Measurements from ENCODE around the gene SYT11.
"Not testable (repeated sequence)": the region's sequence is repeated elsewhere in the genome, so short reads cannot be mapped to it uniquely, and the experiment has no call there.

SYT11 gene, protein sequence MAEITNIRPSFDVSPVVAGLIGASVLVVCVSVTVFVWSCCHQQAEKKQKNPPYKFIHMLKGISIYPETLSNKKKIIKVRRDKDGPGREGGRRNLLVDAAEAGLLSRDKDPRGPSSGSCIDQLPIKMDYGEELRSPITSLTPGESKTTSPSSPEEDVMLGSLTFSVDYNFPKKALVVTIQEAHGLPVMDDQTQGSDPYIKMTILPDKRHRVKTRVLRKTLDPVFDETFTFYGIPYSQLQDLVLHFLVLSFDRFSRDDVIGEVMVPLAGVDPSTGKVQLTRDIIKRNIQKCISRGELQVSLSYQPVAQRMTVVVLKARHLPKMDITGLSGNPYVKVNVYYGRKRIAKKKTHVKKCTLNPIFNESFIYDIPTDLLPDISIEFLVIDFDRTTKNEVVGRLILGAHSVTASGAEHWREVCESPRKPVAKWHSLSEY

GRCh38 chr1:155859234-155859829, at the start of gene SYT11:
Gene SYT11, plus strand, starts transcription at chr1:155859567. Its CDS starts 195 bp downstream, at chr1:155859762.
- DNase-seq, result peak; percentile 99

- no peak for DNase-seq
Measured at GRCh38 chr1:155812878-155813277, 46.5 kb upstream of the SYT11 start.

GRCh38 chr1:155813672-155814071, 45.7 kb upstream of the SYT11 start:
- no peak for DNase-seq

- no peak for DNase-seq
Measured at GRCh38 chr1:155816351-155816750, 43.0 kb upstream of the SYT11 start.

DNA sequence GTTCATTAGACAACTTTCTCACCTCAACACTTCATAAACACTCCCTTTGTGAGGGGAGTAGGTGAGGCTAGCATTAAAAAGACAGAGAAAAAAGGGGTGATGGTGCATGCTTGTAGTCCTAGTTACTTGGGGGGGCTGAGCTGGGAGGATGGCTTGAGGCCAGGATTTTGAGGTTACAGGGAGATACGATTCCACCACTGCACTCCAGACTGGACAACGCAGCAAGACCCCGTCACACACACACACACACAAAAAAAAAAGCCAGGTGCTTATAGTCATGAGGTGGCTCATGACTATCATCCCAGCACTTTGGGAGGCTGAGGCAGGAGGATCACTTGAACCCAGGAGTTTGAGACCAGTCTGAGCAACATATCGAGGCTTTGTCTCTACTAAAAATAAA, 31.9 kb upstream of the SYT11 start:
- no peak for DNase-seq

GRCh38 chr1:155831279-155831976, 27.9 kb upstream of the SYT11 start:
- DNase-seq, result no peak

DNA sequence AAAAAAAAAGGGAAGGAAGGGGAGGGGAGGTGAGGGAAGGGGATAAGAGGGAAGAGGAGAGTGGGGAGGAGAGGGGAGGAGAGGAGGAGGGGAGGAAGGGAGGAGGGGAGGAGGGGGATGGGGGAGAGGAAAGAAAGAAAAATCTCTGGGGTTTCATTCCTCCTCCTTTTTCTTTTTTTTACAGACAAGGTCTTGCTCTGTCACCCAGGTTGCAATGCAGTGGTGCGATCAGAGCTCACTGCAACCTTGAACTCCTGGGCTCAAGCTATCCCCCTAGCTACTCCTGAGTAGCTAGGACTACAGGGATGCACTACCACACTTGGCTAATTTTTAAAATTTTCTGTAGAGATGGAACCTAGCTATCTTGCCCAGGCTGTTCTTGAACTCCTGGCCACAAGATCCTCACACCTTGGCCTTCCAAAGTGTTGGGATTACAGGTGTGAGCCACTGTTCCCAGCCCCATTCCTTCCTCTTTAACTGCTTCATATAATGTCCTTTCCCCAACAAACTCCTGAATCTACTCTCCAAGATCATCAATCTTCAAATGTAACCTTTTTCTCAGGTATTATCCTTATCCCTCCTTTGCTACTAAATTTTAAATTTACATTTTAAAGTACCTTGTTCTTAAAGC, 25.6 kb upstream of the SYT11 start:
- no peak for DNase-seq

GRCh38 chr1:155834296-155834926, 25.0 kb upstream of the SYT11 start:
- DNase-seq, result peak; percentile 34

- not testable (repeated sequence) for DNase-seq
Measured at GRCh38 chr1:155834927-155835399, 24.4 kb upstream of the SYT11 start.

DNA sequence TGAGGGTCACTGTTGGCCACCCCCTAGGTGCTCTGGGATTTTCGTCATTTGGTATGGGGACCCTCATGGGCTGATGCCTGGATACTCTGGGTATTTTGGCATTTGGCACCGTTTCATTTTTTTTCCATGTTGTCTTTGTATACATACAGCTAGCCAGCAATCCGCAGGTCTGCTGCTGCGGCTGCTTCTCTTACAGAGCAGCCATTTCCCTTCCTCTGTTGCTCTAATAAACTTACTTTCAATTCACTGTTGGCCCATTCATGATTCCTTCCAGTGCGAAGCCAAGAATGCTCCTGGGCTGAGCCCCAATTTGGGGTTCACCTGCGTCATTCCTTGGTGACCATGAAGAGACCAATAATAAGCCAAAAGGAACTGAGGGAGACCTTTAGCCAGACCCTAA, 23.8 kb upstream of the SYT11 start:
- no peak for DNase-seq

GRCh38 chr1:155840386-155840785, 19.0 kb upstream of the SYT11 start:
- no peak for DNase-seq

GRCh38 chr1:155844860-155845421, 14.4 kb upstream of the SYT11 start:
- DNase-seq, result no peak

- DNase-seq, result no peak
Measured at GRCh38 chr1:155847823-155848529, 11.4 kb upstream of the SYT11 start.

DNA sequence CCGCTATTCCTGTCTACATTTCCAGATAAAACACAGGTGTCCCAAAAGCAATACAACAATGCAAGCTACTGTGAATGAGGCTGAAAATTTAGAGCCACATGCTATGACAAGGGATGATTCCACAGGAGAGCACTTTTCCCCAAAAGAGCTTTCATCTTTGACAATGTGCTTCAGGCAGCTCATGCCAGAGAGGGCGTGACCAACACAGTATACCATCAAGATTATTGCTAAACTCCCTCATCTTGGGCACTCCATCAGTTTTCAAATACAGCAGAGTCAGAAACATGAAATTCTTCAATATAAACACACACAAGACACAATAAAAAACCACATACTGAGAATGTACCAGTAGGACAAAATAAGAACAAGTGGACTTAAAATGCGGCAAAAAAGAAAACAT, 9.0 kb upstream of the SYT11 start:
- no peak for DNase-seq

- DNase-seq, result no peak
Measured at GRCh38 chr1:155856257-155856974, 3.0 kb upstream of the SYT11 start.

DNA sequence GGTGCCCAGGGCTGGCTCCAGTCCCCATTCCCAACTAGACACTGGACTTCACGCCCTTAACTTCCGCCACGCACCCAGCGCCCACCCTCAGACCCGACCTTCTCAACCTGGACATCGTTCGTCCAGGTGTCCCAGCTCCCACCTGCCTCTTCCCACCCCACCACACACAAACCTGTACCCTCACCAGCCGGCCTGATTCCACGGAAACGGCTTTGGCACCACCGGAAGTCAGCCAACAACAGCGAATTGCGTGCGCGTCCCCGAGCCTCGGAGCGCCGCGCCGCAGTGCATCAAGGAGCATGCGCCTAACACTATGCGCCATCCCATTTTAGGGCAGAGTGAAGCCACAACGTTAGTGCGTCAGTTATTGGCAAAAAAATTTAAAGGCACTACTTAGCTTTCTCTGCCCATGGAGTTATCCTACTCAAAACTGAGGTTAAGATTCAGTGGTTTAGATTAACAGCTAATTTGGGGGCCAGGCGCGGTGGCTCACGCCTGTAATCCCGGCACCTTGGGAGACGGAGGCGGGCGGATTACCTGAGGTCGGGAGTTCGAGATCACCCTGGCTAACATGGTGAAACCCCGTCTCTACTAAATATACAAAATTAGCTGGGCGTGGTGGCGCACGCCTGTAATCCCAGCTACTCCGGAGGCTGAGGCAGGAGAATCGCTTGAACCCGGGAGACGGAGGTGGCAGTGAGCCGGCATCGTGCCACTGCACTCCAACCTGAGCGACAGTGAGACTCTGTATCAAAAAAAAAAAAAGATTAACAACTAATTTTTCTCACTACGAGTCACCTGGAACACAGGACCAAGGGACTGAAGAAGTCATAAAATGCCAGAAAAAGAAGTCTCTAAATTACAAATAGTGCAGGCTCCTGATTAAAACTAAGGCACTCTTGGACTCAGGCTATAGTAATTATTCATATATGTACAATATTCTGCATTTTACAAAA, 2.1 kb upstream of the SYT11 start, which contains the start of gene GON4L:
GON4L (minus strand) TSS at position 240 of the 956 bp plus-strand sequence. CDS start 3,434 bp downstream, outside the sequence.
- peak; percentile 98 for DNase-seq

DNA sequence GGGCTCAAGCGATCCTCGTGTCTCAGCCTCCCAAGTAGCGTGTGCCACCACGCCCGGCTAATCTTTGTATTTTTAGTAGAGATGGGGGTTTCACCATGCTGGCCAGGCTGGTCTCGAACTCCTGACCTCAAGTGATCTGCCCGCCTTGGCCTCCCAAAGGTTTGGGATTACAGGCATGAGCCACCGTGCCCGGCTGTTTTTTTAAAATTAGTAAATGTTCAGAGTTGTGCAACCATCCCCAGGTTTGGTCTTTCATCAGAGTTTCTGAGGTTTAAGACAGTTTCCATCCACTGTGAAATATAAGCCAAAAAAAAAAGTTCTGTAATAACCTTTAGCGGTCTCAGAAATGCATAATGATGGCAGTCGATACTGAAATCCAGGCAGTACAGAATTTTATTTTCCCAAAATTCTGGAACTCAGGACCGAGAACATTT, 550 bp upstream of the SYT11 start:
- DNase-seq, result no peak

DNA sequence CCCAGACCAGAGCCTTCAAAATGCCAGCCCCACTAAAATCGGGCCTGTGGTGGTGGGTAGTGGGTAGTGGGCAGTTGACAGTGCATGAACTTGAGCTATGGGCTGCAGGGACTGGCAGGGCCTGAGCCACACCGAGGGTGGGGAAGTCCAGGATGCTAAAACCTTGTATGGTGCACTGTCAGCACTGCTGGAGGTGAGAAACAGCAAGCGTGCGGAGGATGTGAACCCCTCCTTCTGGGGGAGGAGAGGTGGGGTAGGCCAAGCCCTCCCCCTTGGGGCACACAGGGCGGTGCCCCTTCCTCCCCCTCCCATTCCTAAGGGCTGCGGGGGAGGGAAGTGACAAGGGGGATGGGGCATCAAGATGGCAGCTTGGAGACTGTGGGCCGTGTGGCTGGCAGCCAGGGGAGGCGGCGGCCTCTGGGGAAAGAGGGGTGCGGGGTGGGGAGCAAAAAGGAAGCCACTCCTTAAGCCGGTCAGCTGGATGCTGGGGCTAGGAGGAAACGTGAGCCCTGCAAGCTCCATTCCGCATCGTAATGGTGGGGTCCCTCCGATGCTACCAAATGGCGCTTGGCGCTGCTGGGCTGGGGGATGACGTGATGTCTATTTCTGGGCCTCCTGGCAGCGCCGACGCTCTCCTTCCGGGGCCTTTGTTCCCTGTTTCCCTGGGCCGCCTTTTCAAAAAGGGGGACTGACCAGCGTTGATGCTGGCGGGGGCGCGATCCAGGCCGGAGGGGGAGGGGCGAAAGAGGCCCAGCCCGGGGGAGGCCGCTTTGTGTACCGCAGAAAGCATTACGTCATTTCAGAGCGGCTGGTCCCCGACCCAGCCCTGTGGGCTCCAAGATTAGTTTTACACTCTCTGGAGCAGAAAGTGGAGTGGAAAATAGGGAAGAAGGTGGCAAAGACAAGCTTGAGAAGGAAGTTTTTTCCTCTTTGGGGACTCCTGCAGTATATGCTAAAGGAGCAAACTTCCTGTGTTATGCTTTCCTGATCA, 809 bp downstream of the SYT11 start:
- peak; percentile 89 for DNase-seq

Data from DMS53 (cell line).